AML-193 (cell line): ENCODE measurements around the gene BEST3.
A peak's percentile ranks its signal among the peaks of the same experiment; 100 is the strongest.
"Not testable (repeated sequence)": the region's sequence is repeated elsewhere in the genome, so short reads cannot be mapped to it uniquely, and the experiment has no call there.

Source experiments
- DNase-seq, 2 experiments: peaks; one replicate each; lab custom pipeline; 2025; lab: John Stamatoyannopoulos, UW

Gene BEST3

GRCh38 chr12:69688021-69688420 is 11.1 kb downstream of the BEST3 start:
- no peak for DNase-seq

GRCh38 chr12:69687390-69687789 is 11.7 kb downstream of the BEST3 start:
- DNase-seq, result no peak

GRCh38 chr12:69686731-69687130 is 12.4 kb downstream of the BEST3 start:
- DNase-seq, result no peak

GRCh38 chr12:69685810-69686209 is 13.3 kb downstream of the BEST3 start:
- no peak for DNase-seq

- no peak for DNase-seq
These were observed 14.6 kb downstream of the BEST3 start for GRCh38 chr12:69684466-69684865.

GRCh38 chr12:69682110-69682755 is 16.9 kb downstream of the BEST3 start:
- no peak for DNase-seq

GRCh38 chr12:69679119-69679518 is 20.0 kb downstream of the BEST3 start:
- DNase-seq, result no peak

GRCh38 chr12:69676257-69677012 is 22.7 kb downstream of the BEST3 start:
- peak in 1 of 2 experiments; percentile 12 for DNase-seq

- no peak for DNase-seq
These were observed 26.9 kb downstream of the BEST3 start for GRCh38 chr12:69672195-69672594.

GRCh38 chr12:69671597-69671996 is 27.5 kb downstream of the BEST3 start:
- DNase-seq, result no peak

GRCh38 chr12:69666798-69667197 is 32.3 kb downstream of the BEST3 start:
- DNase-seq, result no peak

- not testable (repeated sequence) for DNase-seq
These were observed 34.1 kb downstream of the BEST3 start for GRCh38 chr12:69664930-69665377.

- DNase-seq, result no peak
These were observed 35.4 kb downstream of the BEST3 start for GRCh38 chr12:69663726-69664125.

- DNase-seq, result no peak
These were observed 36.3 kb downstream of the BEST3 start for GRCh38 chr12:69662764-69663163.

- DNase-seq, result no peak
These were observed 37.7 kb downstream of the BEST3 start for GRCh38 chr12:69661386-69661785.

GRCh38 chr12:69660164-69660863 is 38.8 kb downstream of the BEST3 start:
- DNase-seq, result no peak

- no peak for DNase-seq
These were observed 40.9 kb downstream of the BEST3 start for GRCh38 chr12:69658203-69658602.

- no peak for DNase-seq
These were observed 41.5 kb downstream of the BEST3 start for GRCh38 chr12:69657376-69658137.

GRCh38 chr12:69655616-69656340 is 43.3 kb downstream of the BEST3 start:
- no peak for DNase-seq

GRCh38 chr12:69653703-69654102 is 45.4 kb downstream of the BEST3 start:
- DNase-seq, result no peak

GRCh38 chr12:69651922-69652321 is 47.2 kb downstream of the BEST3 start:
- no peak for DNase-seq
